GM10248 (cell line): ENCODE measurements around the gene LARP7.

Experiments
- CTCF ChIA-PET: fragments of 300-600 bp; sonication (Branson Sonifier 250); formaldehyde crosslinking; extraction: SDS; loops from one replicate; lab custom pipeline; 2021; ENCODE audit warnings: antibody characterized with exemption; lab: Yijun Ruan, JAX
- POLR2A ChIA-PET: fragments of 350-650 bp; sonication (Branson Sonifier 250); formaldehyde crosslinking; extraction: SDS; loops from one replicate; lab custom pipeline; 2020; ENCODE audit warnings: antibody characterized with exemption; lab: Yijun Ruan, JAX
- DNase-seq: peaks from one replicate; pipeline ENCODE4 v3.0.0; 2012; ENCODE audit errors: extremely low spot score
- TF ChIP-seq, protein P1 (sequence below): IDR thresholded peaks from 2 replicates; pipeline ENCODE4 v1.5.1; 2012; ENCODE audit warnings: mild to moderate bottlenecking, low read depth; ENCODE audit errors: extremely low read depth, missing control alignments, control extremely low read depth

Gene LARP7

DNA sequence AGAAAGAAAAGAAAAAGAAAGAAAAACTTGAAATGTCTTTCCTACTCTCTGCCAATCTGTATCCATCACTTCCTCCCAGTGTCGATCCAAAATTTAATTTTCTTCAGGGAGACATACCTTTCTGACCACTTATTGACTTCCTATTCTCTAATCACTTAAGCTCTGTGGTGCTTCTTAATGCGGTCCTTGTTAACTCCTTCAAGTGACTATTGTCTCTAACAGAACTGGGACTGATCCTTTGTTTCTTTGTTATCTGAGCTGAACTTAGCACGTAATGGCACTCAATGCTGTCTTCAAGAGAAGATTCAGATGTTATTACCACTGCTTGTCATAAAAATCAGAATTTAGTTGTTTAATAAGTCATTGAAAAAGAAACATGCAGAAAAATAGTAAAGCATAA lies 31.2 kb downstream of the LARP7 start:
- ChIA-PET POLR2A (no interaction called here), CTCF (no interaction called here)
- no peak for DNase-seq
- TF ChIP-seq, protein P1, sequence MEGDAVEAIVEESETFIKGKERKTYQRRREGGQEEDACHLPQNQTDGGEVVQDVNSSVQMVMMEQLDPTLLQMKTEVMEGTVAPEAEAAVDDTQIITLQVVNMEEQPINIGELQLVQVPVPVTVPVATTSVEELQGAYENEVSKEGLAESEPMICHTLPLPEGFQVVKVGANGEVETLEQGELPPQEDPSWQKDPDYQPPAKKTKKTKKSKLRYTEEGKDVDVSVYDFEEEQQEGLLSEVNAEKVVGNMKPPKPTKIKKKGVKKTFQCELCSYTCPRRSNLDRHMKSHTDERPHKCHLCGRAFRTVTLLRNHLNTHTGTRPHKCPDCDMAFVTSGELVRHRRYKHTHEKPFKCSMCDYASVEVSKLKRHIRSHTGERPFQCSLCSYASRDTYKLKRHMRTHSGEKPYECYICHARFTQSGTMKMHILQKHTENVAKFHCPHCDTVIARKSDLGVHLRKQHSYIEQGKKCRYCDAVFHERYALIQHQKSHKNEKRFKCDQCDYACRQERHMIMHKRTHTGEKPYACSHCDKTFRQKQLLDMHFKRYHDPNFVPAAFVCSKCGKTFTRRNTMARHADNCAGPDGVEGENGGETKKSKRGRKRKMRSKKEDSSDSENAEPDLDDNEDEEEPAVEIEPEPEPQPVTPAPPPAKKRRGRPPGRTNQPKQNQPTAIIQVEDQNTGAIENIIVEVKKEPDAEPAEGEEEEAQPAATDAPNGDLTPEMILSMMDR = no peak

DNA sequence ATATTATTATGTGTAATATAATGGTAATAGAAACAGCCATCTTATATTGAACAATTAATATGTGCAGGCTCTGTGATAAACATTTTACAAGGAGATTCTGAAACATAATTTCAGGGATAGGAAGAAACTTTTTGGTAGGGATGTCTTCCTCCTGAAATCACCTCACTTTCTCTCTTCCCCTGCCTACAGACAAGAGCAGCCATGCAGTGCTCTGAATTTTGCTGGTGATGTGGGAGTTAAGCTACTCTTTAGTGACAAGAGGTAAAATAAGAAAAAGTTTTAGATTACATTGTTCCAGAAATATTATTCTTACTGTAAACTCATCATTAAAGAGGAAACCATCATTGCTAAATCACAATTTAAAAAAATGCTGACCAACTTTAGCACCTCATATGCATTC lies 36.1 kb downstream of the LARP7 start:
- ChIA-PET POLR2A (no interaction called here), CTCF (interaction anchor here (0.8 to 1.8 kb wide), 2 partner anchors 9 to 69 kb away, joined by 3 to 4 read pairs; no protein-coding TSS in a partner anchor)
- DNase-seq = no peak
- TF ChIP-seq, protein P1 = no peak

DNA sequence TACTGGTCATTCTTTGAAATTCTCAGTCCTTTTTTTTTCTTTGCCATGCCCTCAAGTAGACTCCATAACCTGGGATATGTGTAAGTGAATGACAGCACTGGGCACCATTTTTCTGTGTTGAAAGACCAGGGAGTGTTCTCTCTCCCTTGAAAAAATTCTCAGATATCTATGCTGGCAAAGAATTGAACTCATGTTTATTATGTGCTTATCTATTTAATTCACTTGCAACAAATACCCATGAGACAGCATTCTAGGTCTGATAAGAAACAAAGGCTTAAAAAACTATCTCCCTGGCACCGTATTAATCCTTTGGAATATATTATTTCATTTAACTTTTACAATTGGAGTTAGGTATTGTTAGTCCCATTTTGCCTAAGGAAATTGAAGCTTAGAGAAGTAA lies 36.7 kb downstream of the LARP7 start:
- DNase-seq = no peak
- TF ChIP-seq, protein P1 = no peak
- CTCF ChIA-PET = interaction anchor here (0.8 to 1.8 kb wide), 2 partner anchors 8 to 69 kb away, joined by 3 to 4 read pairs; no protein-coding TSS in a partner anchor
- POLR2A ChIA-PET = no interaction called here

DNA sequence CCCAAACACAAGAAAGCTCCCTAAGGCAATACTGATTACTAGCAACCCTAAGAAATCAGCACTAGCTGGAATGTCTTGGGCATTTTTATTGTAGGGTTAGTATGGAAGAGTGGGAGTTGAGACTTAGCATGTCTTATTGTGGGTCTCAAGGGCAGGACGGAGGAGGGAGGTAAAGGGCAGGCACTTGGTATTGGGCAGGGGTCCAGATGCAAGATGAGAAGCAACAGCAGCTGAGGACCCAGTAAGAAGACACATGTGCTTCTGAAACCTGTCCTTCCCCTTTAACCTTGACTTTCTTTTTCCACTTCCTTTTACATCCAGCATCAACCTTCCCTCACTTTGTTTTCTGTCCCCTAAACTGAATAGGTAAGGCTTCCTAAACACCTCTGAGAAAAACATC lies 37.4 kb downstream of the LARP7 start:
- ChIA-PET CTCF (interaction anchor here (0.7 to 1.2 kb wide), 2 partner anchors 10 to 15 kb away, joined by 3 read pairs; no protein-coding TSS in a partner anchor), POLR2A (no interaction called here)
- DNase-seq = no peak
- TF ChIP-seq, protein P1 = no peak

DNA sequence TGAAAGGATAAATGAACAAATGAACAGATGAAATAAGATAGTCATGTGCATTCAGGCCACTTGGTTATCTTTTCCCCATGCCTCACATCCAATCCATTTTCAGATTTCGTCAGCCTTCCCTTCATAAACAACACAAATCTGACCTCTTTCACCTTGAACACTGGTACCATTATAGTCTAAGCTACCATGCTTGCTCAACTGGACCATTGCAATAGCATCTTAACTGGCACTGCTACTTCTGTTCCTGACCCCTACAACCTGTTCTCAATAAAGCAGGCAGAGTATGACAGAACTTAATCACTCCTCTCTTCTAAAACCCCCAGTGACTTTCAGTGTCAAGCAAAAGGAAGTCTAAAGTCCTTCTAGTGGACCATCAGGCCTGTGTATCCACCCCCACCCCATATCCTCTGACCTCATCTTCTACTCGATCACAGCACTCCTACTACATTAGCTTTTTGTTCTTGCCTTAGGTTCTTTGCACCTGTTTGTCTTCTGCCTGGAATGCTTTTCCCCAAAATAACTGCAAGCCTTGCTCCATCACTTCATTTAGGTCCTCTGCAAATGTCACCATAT lies 40.7 kb downstream of the LARP7 start:
- DNase-seq = peak; percentile 17
- TF ChIP-seq, protein P1 = no peak
- ChIA-PET POLR2A (no interaction called here), CTCF (no interaction called here)

DNA sequence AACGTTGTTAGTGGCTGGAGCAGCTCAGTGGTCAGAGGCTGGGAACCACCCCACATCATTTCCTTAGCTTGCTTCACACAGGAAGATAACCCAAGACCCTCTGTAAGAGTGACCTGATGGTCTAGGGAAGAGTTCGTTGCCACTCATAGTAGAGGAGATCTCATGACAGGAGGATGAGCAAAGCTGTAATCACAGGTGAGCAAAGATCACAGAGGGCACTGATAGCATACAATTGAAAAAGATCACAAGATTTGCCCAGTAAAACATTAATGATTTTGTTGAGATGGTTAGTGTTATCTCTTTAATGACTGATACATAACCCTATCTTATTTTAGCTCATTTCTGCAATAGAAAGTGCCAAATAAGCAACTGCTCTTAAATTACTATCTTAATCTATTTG lies 44.1 kb downstream of the LARP7 start:
- ChIA-PET POLR2A (no interaction called here), CTCF (interaction anchor here (1.0 to 2.1 kb wide), 6 partner anchors 8 to 83 kb away, joined by 3 to 6 read pairs (median 4); no protein-coding TSS in a partner anchor)
- DNase-seq = no peak
- TF ChIP-seq, protein P1 = no peak
